Diencephalon (tissue), 1 donor: Measurements from ENCODE around the gene TEKT5. TPM values are rescaled to one million over a fixed set of nuclear protein-coding genes. Genes with fewer than 3 reads are reported as not detected.

Experiments used
- small RNA-seq: library from RNA; depleted of rRNA; stranded (forward); fragments of <200 nt; gene quantifications from one replicate; pipeline ENCODE3, GENCODE V24; 2014
- total RNA-seq: library from RNA; depleted of rRNA; stranded (reverse); fragments of >200 nt; gene quantifications from one replicate; pipeline ENCODE4 v1.2.3, GENCODE V29; 2014

The TEKT5 gene
- 1.2 TPM for total RNA-seq

GRCh38 chr16:10694830-10695229 lies at the start of gene TEKT5:
TEKT5 (minus strand) TSS chr16:10694930; CDS start chr16:10694873, 57 bp downstream.

DNA sequence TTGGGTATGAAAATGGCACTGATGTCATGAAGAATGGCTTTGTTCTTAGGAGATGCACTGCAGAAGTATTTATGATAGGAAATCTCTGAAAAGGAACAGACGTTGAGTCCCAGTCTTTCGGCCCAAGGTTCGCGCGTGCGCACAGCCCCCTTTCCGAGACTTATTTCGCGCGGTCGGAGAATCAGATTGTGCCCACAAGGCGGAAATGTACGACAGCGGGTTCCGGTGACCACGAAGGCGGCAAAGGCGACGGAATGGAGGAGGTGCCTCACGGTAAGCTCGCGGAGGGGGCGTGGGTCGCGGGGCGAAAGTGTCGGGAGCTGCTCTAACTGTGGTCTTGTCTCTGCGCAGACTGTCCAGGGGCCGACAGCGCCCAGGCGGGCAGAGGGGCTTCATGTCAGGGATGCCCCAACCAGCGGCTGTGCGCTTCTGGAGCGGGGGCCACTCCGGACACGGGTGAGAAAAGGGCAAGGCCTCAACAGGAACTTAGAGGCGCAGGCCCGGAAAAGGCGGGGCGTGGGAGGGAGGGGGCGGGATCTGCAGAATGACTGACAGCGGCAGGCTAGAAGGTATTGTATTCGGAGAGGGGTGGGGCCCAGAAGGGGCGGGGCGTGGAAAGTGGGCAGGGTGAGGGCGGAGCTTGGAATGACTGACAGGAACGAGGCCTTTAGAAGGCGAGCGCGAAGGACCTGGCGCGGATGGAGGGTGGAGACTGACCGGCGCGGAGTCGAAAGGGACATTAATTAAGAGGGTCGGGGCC lies 49.1 kb upstream of the TEKT5 start, which contains the start of gene NUBP1:
NUBP1 (plus strand) TSS at position 233 of the 760 bp plus-strand sequence; CDS start at position 255, 22 bp downstream.

DNA sequence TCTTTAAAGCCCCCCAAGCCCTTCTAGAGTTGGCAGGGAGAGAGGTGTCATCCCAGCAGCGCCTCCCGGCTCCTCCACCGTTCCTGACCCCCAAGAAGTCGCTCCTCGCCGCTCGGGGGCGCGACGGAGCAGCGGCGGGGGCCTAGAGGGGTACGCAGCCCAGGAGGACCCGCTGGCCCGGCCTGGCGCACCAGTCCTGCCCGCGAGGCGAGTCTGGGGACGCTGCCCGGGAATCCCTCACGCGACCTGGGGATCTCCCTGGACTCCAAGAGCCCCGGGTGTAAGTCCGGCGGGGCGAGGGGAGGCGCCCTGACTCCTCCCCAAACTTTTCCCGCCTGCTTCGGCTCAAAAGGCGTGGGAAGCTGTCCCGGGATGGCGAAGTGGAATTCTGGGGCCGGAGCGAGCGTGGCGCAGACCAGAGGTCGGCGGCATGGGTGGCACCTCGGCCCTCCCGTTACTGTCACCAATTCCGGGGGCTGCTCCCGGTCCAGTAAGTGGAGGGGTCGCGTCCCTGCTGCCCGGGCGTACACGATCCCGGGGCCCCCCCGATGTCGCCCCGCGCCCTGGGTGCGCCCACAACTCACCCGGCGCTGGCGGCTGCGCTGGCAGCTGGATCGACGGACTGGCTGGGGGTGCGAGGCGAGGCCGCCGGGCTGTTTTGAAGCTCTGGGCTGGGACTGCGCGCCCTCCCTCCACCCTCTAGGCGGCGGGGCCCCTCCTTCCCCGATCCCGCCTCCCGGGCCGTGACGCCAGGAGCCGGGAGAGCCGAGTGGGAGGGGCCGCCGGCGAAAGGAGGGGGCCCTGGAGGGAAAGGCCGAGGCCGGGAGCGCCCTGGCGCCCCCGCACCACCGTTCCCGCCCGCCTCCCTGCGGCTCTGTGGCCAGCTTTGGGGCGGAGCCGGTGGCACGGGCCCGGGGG lies 114.5 kb downstream of the TEKT5 start, which contains the start of gene EMP2:
EMP2 (minus strand) TSS at position 634 of the 918 bp plus-strand sequence. CDS start 32,981 bp downstream, outside the sequence.

Small RNA genes within 50 kb of the gene (small RNA-seq; reads per million reads assigned to genes)
- not detected for gene MTND4LP24
- gene MTND6P33, result not detected

Other genes starting within 250 kb of the TEKT5 start
- 6.0 TPM for gene EMP2, start 114.3 kb downstream of the TEKT5 start, total RNA-seq
- 13.4 TPM for gene NUBP1, start 48.9 kb upstream of the TEKT5 start, total RNA-seq
- gene TVP23A, start 123.9 kb upstream of the TEKT5 start, total RNA-seq, result 20.8 TPM
- 1.2 TPM for gene CIITA, start 182.3 kb upstream of the TEKT5 start, total RNA-seq
- 24.0 TPM for gene DEXI, start 247.5 kb upstream of the TEKT5 start, total RNA-seq
- 35.3 TPM for gene CLEC16A, start 249.6 kb upstream of the TEKT5 start, total RNA-seq